ENCODE data around the gene CHST5. TPM values are rescaled to one million over a fixed set of nuclear protein-coding genes. Genes with fewer than 3 reads are reported as not detected.
"Not testable (repeated sequence)": the region's sequence is repeated elsewhere in the genome, so short reads cannot be mapped to it uniquely, and the experiment has no call there.

Gene CHST5
- total and polyA plus RNA-seq, 2 donors (not counting 1 experiment from before 2014, with no cell fraction given), result 0.99 TPM; not detected in 1

DNA sequence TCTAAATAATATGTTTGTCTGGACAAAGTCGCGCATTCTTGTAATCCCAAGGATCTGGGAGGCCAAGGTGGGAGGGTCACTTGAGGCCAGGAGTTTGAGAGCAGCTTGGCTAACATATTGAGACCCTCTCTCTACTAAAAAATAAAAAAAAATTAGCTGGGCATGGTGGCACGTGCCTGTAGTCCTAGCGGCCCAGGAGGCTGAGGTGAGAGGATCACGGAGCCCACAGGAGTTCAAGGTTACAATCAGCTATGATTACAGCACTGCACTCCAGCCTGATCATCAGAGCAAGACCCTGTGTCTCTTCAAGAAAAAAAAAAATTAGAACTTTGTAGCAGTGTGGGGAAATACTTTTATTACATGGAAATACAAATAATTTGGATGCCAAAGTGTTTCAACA lies 34.5 kb downstream of the CHST5 start:
- H3K9me3 ChIP-seq (ENCODE audit: control extremely low read depth in 1 of 3, control insufficient read depth in 2 of 3, insufficient read depth in 1 of 3, low read length in 2 of 3), result no peaks in the 10 kb centered on the region
- H3K4me3 ChIP-seq (ENCODE audit: control extremely low read depth in 1 of 5, extremely low read depth in 1 of 5, insufficient read depth in 1 of 5, low read depth in 2 of 5, low read length in 4 of 5), result no peak overlapping the region
- no CpG with 5 or more reads among the region's 5 CpGs for WGBS (ENCODE audit: insufficient coverage)
- TF ChIP-seq EZH2 (IDR thresholded peaks at IDR 0.05; ENCODE audit: borderline replicate concordance, insufficient read depth, low read depth, low read length, poor library complexity, severe bottlenecking), result no peak
- TF ChIP-seq, protein P1, sequence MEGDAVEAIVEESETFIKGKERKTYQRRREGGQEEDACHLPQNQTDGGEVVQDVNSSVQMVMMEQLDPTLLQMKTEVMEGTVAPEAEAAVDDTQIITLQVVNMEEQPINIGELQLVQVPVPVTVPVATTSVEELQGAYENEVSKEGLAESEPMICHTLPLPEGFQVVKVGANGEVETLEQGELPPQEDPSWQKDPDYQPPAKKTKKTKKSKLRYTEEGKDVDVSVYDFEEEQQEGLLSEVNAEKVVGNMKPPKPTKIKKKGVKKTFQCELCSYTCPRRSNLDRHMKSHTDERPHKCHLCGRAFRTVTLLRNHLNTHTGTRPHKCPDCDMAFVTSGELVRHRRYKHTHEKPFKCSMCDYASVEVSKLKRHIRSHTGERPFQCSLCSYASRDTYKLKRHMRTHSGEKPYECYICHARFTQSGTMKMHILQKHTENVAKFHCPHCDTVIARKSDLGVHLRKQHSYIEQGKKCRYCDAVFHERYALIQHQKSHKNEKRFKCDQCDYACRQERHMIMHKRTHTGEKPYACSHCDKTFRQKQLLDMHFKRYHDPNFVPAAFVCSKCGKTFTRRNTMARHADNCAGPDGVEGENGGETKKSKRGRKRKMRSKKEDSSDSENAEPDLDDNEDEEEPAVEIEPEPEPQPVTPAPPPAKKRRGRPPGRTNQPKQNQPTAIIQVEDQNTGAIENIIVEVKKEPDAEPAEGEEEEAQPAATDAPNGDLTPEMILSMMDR (IDR thresholded peaks at IDR 0.05), result no peak
- intact Hi-C loops (cut with micrococcal nuclease), result no loop called here
- Mint-ChIP-seq H3K27me3 (peaks cover 14% of the 10 kb centered on the region), H3K27ac (no peak overlapping the region), H3K9me3 (ENCODE audit: insufficient read depth) (no peaks in the 10 kb centered on the region), H3K4me3 (no peak overlapping the region), H3K4me1 (no peaks in the 10 kb centered on the region)
- no peak overlapping the region for H3K27ac ChIP-seq (ENCODE audit: low read length in 2 of 2)
- H3K79me2 ChIP-seq (ENCODE audit: control insufficient read depth, insufficient read depth, low read length), result no peaks in the 10 kb centered on the region
- ChIA-PET CTCF (no interaction called here), POLR2A (no interaction called here)
- H4K20me1 ChIP-seq (ENCODE audit: control insufficient read depth, insufficient read depth, low read length, poor library complexity, severe bottlenecking), result no peaks in the 10 kb centered on the region
- H3K27me3 ChIP-seq (replicated peaks in 1 of 4; ENCODE audit: control extremely low read depth in 1 of 4, control insufficient read depth in 3 of 4, insufficient read depth in 4 of 4, low read length in 3 of 4), result peaks cover 0 to 2% (median under 1%) of the 10 kb centered on the region in 4 experiments
- no peak for DNase-seq
- no peak overlapping the region for H2AFZ ChIP-seq (ENCODE audit: insufficient read depth, low read depth, low read length, poor library complexity, severe bottlenecking)
- no peak overlapping the region for H3K4me2 ChIP-seq (replicated peaks; ENCODE audit: low read depth, low read length, poor library complexity, severe bottlenecking)
- no peak overlapping the region for H3K9ac ChIP-seq (ENCODE audit: low read length)
- no peaks in the 10 kb centered on the region for H3K36me3 ChIP-seq (replicated peaks in 1 of 2; ENCODE audit: control extremely low read depth in 1 of 2, control insufficient read depth in 1 of 2, extremely low read depth in 1 of 2, insufficient read depth in 2 of 2, low read length in 1 of 2)
- ATAC-seq (ENCODE audit: low read depth), result no peak
- no peaks in the 10 kb centered on the region for H3K4me1 ChIP-seq (ENCODE audit: control insufficient read depth in 2 of 2, insufficient read depth in 2 of 2, low read length in 2 of 2)

DNA sequence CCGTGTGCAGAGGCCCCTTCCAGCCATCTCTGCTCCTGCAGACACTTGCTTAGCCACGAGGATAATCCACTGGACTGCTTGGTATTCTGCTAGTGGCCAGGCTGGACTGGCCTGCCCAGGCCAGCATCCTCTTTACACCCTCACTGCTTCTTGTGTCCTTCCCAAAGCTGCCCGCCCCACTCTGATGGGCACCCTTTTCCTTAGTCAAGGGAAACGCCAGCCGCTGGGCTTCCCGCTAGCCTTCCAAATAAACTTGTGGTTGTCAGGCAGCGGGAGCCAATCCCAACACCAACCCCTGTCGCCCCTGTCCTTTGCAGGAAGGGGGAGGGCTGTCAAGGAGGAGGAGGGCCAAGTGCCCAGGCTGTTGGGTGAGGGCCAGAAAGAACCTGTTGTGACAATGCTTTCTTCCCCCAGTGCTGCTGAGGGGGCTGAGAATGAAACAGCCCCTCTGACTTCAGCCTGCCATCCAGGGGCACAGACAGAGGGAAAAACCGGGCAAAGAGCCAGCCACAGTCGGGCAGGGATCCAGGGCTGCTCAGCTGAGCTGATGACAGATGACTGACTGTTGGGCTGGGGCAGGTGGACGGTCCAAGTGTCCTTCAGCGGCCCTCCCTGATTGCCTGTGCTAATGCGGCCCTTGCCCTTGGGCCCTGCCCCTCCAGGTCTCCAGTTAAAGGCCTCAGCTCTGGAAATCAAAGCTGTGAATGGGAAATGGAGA lies 37.1 kb downstream of the CHST5 start:
- H3K4me2 ChIP-seq (replicated peaks; ENCODE audit: low read depth, low read length, poor library complexity, severe bottlenecking); DNase-seq; H3K4me3 Mint-ChIP-seq; H3K9me3 ChIP-seq (ENCODE audit: control extremely low read depth in 1 of 3, control insufficient read depth in 2 of 3, insufficient read depth in 1 of 3, low read length in 2 of 3); H2AFZ ChIP-seq (ENCODE audit: insufficient read depth, low read depth, low read length, poor library complexity, severe bottlenecking); H3K9ac ChIP-seq (ENCODE audit: low read length); intact Hi-C loops (cut with micrococcal nuclease); H3K4me3 ChIP-seq (ENCODE audit: control extremely low read depth in 1 of 5, extremely low read depth in 1 of 5, insufficient read depth in 1 of 5, low read depth in 2 of 5, low read length in 4 of 5); CTCF ChIA-PET; H3K27ac ChIP-seq (ENCODE audit: low read length in 2 of 2); H3K27ac Mint-ChIP-seq; H3K9me3 Mint-ChIP-seq (ENCODE audit: insufficient read depth); H4K20me1 ChIP-seq (ENCODE audit: control insufficient read depth, insufficient read depth, low read length, poor library complexity, severe bottlenecking); ATAC-seq (ENCODE audit: low read depth); H3K36me3 ChIP-seq (replicated peaks in 1 of 2; ENCODE audit: control extremely low read depth in 1 of 2, control insufficient read depth in 1 of 2, extremely low read depth in 1 of 2, insufficient read depth in 2 of 2, low read length in 1 of 2); H3K79me2 ChIP-seq (ENCODE audit: control insufficient read depth, insufficient read depth, low read length); H3K4me1 Mint-ChIP-seq: not testable (repeated sequence)
- peaks cover 0 to 16% (median 6%) of the 10 kb centered on the region in 4 experiments for H3K27me3 ChIP-seq (replicated peaks in 1 of 4; ENCODE audit: control extremely low read depth in 1 of 4, control insufficient read depth in 3 of 4, insufficient read depth in 4 of 4, low read length in 3 of 4)
- peaks cover 7 to 11% of the 10 kb centered on the region in 2 donors for H3K4me1 ChIP-seq (ENCODE audit: control insufficient read depth in 2 of 2, insufficient read depth in 2 of 2, low read length in 2 of 2)
- POLR2A ChIA-PET, result interaction anchor here (0.5 kb wide), 1 partner anchor 150 kb away, joined by 5 read pairs; no protein-coding TSS in a partner anchor
- WGBS (ENCODE audit: insufficient coverage), result no CpG with 5 or more reads among the region's 13 CpGs
- H3K27me3 Mint-ChIP-seq, result peaks cover 25% of the 10 kb centered on the region

All from B cell (primary cell).